Stimulated activated naive B cell treated with anti-CD40 and anti-IgM and Interleukin-4, amounts not matched to agents 10 μg/mL and 1 μg/mL and 100 μg/mL, for 72 hours (primary cell): ENCODE results near the gene CYB5B.

Experiments
- ATAC-seq, 2 donors: fragments of 150-1000 bp; cut with Tn5 transposase; replicated peaks; 2 replicates each; pipeline ENCODE4 v1.10.0; 2021; ENCODE audit warnings: moderate library complexity in 1 of 2
- DNase-seq: peaks from one replicate; pipeline ENCODE4 v3.0.0; 2021
- H3K27ac Mint-ChIP-seq: one replicate; pipeline ENCODE4 v1.8.0; 2022; ENCODE audit warnings: mild to moderate bottlenecking, mixed read lengths
- H3K27me3 Mint-ChIP-seq, 2 donors: one replicate each; pipeline ENCODE4 v1.8.0; 2022; ENCODE audit warnings: mixed read lengths in 2 of 2
- H3K36me3 Mint-ChIP-seq, 2 donors: one replicate each; pipeline ENCODE4 v1.8.0; 2022; ENCODE audit warnings: mixed read lengths in 2 of 2, mild to moderate bottlenecking in 1 of 2
- H3K4me1 Mint-ChIP-seq, 2 donors: one replicate each; pipeline ENCODE4 v1.8.0; 2022; ENCODE audit warnings: mixed read lengths in 2 of 2, mild to moderate bottlenecking in 1 of 2
- H3K4me3 Mint-ChIP-seq, 2 donors: one replicate each; pipeline ENCODE4 v1.8.0; 2022; ENCODE audit warnings: mild to moderate bottlenecking in 2 of 2, mixed read lengths in 2 of 2, moderate library complexity in 1 of 2
- H3K9me3 Mint-ChIP-seq, 2 donors: one replicate each; pipeline ENCODE4 v1.8.0; 2022; ENCODE audit warnings: mixed read lengths in 2 of 2, mild to moderate bottlenecking in 1 of 2

The CYB5B gene

GRCh38 chr16:69402439-69402838 lies 22.0 kb upstream of the CYB5B start:
- H3K27me3 Mint-ChIP-seq: peaks cover 0 to 3% of the 10 kb centered on the region in 2 donors
- ATAC-seq: peak; percentile 91 to 94
- DNase-seq: no peak
- H3K36me3 Mint-ChIP-seq: no peaks in the 10 kb centered on the region
- peak overlapping the region in 1 of 2 donors; percentile 9 for H3K4me3 Mint-ChIP-seq
- peaks cover 0 to 4% of the 10 kb centered on the region in 2 donors for H3K9me3 Mint-ChIP-seq
- H3K4me1 Mint-ChIP-seq: peaks cover 17 to 21% of the 10 kb centered on the region in 2 donors
- H3K27ac Mint-ChIP-seq: peak overlapping the region; percentile 37

GRCh38 chr16:69404275-69404805 lies 20.1 kb upstream of the CYB5B start:
- ATAC-seq: no peak
- no peak for DNase-seq
- Mint-ChIP-seq H3K4me1 (peaks cover 11 to 12% of the 10 kb centered on the region in 2 donors), H3K36me3 (no peaks in the 10 kb centered on the region), H3K9me3 (peaks cover 0 to 4% of the 10 kb centered on the region in 2 donors), H3K27me3 (peaks cover 3 to 5% of the 10 kb centered on the region in 2 donors), H3K4me3 (no peak overlapping the region), H3K27ac (no peak overlapping the region)

GRCh38 chr16:69405326-69405725 lies 19.1 kb upstream of the CYB5B start:
- Mint-ChIP-seq H3K27ac (no peak overlapping the region), H3K4me3 (no peak overlapping the region), H3K27me3 (peaks cover 3 to 5% of the 10 kb centered on the region in 2 donors), H3K9me3 (peaks cover 0 to 4% of the 10 kb centered on the region in 2 donors), H3K4me1 (peaks cover 11 to 12% of the 10 kb centered on the region in 2 donors), H3K36me3 (no peaks in the 10 kb centered on the region)
- DNase-seq (no peak), ATAC-seq (no peak)

GRCh38 chr16:69405757-69406156 lies 18.7 kb upstream of the CYB5B start:
- no peak overlapping the region for H3K4me3 Mint-ChIP-seq
- peaks cover 12% of the 10 kb centered on the region in 2 donors for H3K4me1 Mint-ChIP-seq
- peaks cover 3 to 5% of the 10 kb centered on the region in 2 donors for H3K27me3 Mint-ChIP-seq
- no peak overlapping the region for H3K27ac Mint-ChIP-seq
- peaks cover 0 to 4% of the 10 kb centered on the region in 2 donors for H3K9me3 Mint-ChIP-seq
- H3K36me3 Mint-ChIP-seq: no peaks in the 10 kb centered on the region
- DNase-seq (no peak), ATAC-seq (no peak)

GRCh38 chr16:69406780-69407331 lies 17.6 kb upstream of the CYB5B start:
- Mint-ChIP-seq H3K9me3 (peaks cover 0 to 4% of the 10 kb centered on the region in 2 donors), H3K27ac (no peak overlapping the region), H3K36me3 (no peaks in the 10 kb centered on the region), H3K4me3 (no peak overlapping the region), H3K4me1 (peaks cover 10 to 21% of the 10 kb centered on the region in 2 donors), H3K27me3 (peaks cover 3 to 5% of the 10 kb centered on the region in 2 donors)
- ATAC-seq (no peak), DNase-seq (no peak)

GRCh38 chr16:69407702-69408323 lies 16.6 kb upstream of the CYB5B start:
- Mint-ChIP-seq H3K36me3 (no peaks in the 10 kb centered on the region), H3K27me3 (peaks cover 3 to 5% of the 10 kb centered on the region in 2 donors), H3K9me3 (peaks cover 0 to 4% of the 10 kb centered on the region in 2 donors), H3K4me3 (no peak overlapping the region), H3K27ac (no peak overlapping the region), H3K4me1 (peaks cover 6 to 11% of the 10 kb centered on the region in 2 donors)
- ATAC-seq: no peak
- no peak for DNase-seq

GRCh38 chr16:69408475-69408874 lies 15.9 kb upstream of the CYB5B start:
- no peak for ATAC-seq
- H3K27ac Mint-ChIP-seq: no peak overlapping the region
- H3K9me3 Mint-ChIP-seq: peaks cover 0 to 4% of the 10 kb centered on the region in 2 donors
- H3K4me1 Mint-ChIP-seq: peaks cover 6 to 11% of the 10 kb centered on the region in 2 donors
- peaks cover 3 to 5% of the 10 kb centered on the region in 2 donors for H3K27me3 Mint-ChIP-seq
- no peaks in the 10 kb centered on the region for H3K36me3 Mint-ChIP-seq
- no peak for DNase-seq
- no peak overlapping the region for H3K4me3 Mint-ChIP-seq

- Mint-ChIP-seq H3K4me3 (no peak overlapping the region), H3K9me3 (peaks cover 0 to 4% of the 10 kb centered on the region in 2 donors), H3K27me3 (peaks cover 3 to 5% of the 10 kb centered on the region in 2 donors), H3K36me3 (no peaks in the 10 kb centered on the region), H3K27ac (no peak overlapping the region), H3K4me1 (peaks cover 4 to 11% of the 10 kb centered on the region in 2 donors)
- no peak for DNase-seq
- ATAC-seq: no peak
Observed at GRCh38 chr16:69410219-69410990, 14.0 kb upstream of the CYB5B start.

- Mint-ChIP-seq H3K27ac (peak overlapping the region; percentile 28), H3K36me3 (no peaks in the 10 kb centered on the region), H3K4me1 (peaks cover 4 to 11% of the 10 kb centered on the region in 2 donors), H3K9me3 (peaks cover 0 to 4% of the 10 kb centered on the region in 2 donors), H3K4me3 (no peak overlapping the region), H3K27me3 (peaks cover 3 to 5% of the 10 kb centered on the region in 2 donors)
- ATAC-seq: peak; percentile 45 to 62
- no peak for DNase-seq
Observed at GRCh38 chr16:69411064-69411985, 13.1 kb upstream of the CYB5B start.

GRCh38 chr16:69412287-69412686 lies 12.1 kb upstream of the CYB5B start:
- Mint-ChIP-seq H3K4me1 (peaks cover 4 to 11% of the 10 kb centered on the region in 2 donors), H3K36me3 (no peaks in the 10 kb centered on the region), H3K9me3 (no peaks in the 10 kb centered on the region), H3K27ac (no peak overlapping the region), H3K4me3 (no peak overlapping the region), H3K27me3 (peaks cover 0 to 5% of the 10 kb centered on the region in 2 donors)
- ATAC-seq: no peak
- no peak for DNase-seq

GRCh38 chr16:69413045-69413664 lies 11.3 kb upstream of the CYB5B start:
- DNase-seq (no peak), ATAC-seq (peak; percentile 72 to 84)
- H3K4me3 Mint-ChIP-seq: no peak overlapping the region
- no peaks in the 10 kb centered on the region for H3K36me3 Mint-ChIP-seq
- H3K27ac Mint-ChIP-seq: no peak overlapping the region
- H3K27me3 Mint-ChIP-seq: no peaks in the 10 kb centered on the region
- H3K4me1 Mint-ChIP-seq: peaks cover 4 to 11% of the 10 kb centered on the region in 2 donors
- no peaks in the 10 kb centered on the region for H3K9me3 Mint-ChIP-seq

- Mint-ChIP-seq H3K4me1 (peaks cover 0 to 1% of the 10 kb centered on the region in 2 donors), H3K36me3 (no peaks in the 10 kb centered on the region), H3K4me3 (no peak overlapping the region), H3K27me3 (no peaks in the 10 kb centered on the region), H3K27ac (no peak overlapping the region), H3K9me3 (no peaks in the 10 kb centered on the region)
- DNase-seq (no peak), ATAC-seq (no peak)
Observed at GRCh38 chr16:69417520-69418199, 6.8 kb upstream of the CYB5B start.

GRCh38 chr16:69419956-69420355 lies 4.5 kb upstream of the CYB5B start:
- peaks cover 0 to 3% of the 10 kb centered on the region in 2 donors for H3K9me3 Mint-ChIP-seq
- H3K4me3 Mint-ChIP-seq: no peak overlapping the region
- peaks cover 11% of the 10 kb centered on the region in 2 donors for H3K4me1 Mint-ChIP-seq
- H3K27me3 Mint-ChIP-seq: no peaks in the 10 kb centered on the region
- H3K36me3 Mint-ChIP-seq: peaks cover 4 to 7% of the 10 kb centered on the region in 2 donors
- no peak for ATAC-seq
- no peak for DNase-seq
- H3K27ac Mint-ChIP-seq: no peak overlapping the region
